Smooth muscle cell of the coronary artery (primary cell): ENCODE results near the gene CCDC137. TPM values are rescaled to one million over a fixed set of nuclear protein-coding genes. Genes with fewer than 3 reads are reported as not detected.

Experiments used
- total RNA-seq: library from RNA; depleted of rRNA; stranded (reverse); fragments of >200 nt; gene quantifications from 2 replicates; pipeline ENCODE4 v1.2.3, GENCODE V29; 2014; ENCODE audit warnings: low replicate concordance

Gene CCDC137
- 3.3 and 7.1 TPM in 2 replicates for total RNA-seq

GRCh38 chr17:81666342-81667191, at the start of gene CCDC137, which contains the start of gene OXLD1:
CCDC137 (plus strand) TSS chr17:81666737; CDS start chr17:81666767, 30 bp downstream.
OXLD1 (minus strand) TSS chr17:81666605; CDS start chr17:81666577, 28 bp downstream.

GRCh38 chr17:81636505-81637288, 29.8 kb upstream of the CCDC137 start, which contains the start of the genes NPLOC4 and TSPAN10:
NPLOC4 (minus strand) TSS chr17:81637112; CDS start chr17:81636930, 182 bp downstream.
TSPAN10 (plus strand) TSS chr17:81637196; CDS start chr17:81642413, 5,217 bp downstream.

GRCh38 chr17:81656118-81656743, 10.3 kb upstream of the CCDC137 start, which contains the start of gene PDE6G:
PDE6G (minus strand) TSS chr17:81656542; CDS start chr17:81653305, 3,237 bp downstream.

GRCh38 chr17:81683584-81684441, 17.3 kb downstream of the CCDC137 start, which contains the start of the genes ARL16 and HGS:
ARL16 (minus strand) TSS chr17:81683797; CDS start chr17:81683753, 44 bp downstream.
HGS (plus strand) TSS chr17:81684011; CDS start chr17:81684067, 56 bp downstream.

GRCh38 chr17:81702934-81703746, 36.6 kb downstream of the CCDC137 start, which contains the start of gene MRPL12:
MRPL12 (plus strand) TSS chr17:81703367; CDS start chr17:81703502, 135 bp downstream.

GRCh38 chr17:81711814-81712467, 45.4 kb downstream of the CCDC137 start, which contains the start of gene SLC25A10:
SLC25A10 (plus strand) TSS chr17:81712284; CDS start chr17:81712427, 143 bp downstream.

Other genes starting within 250 kb of the CCDC137 start
- 10,136 and 11,456 TPM in 2 replicates for gene ACTG1, start 153.9 kb upstream of the CCDC137 start, total RNA-seq
- gene FSCN2, start 138.4 kb upstream of the CCDC137 start, total RNA-seq = 1.1 and 3.2 TPM in 2 replicates
- 14.3 and 23.5 TPM in 2 replicates for gene FAAP100, start 114.4 kb upstream of the CCDC137 start, total RNA-seq
- 79.9 and 84.7 TPM in 2 replicates for gene NPLOC4, start 29.6 kb upstream of the CCDC137 start, total RNA-seq
- 0.30 and 2.0 TPM in 2 replicates for gene TSPAN10, start 29.5 kb upstream of the CCDC137 start, total RNA-seq
- 0.23 and 0.35 TPM in 2 replicates for gene PDE6G, start 10.2 kb upstream of the CCDC137 start, total RNA-seq
- gene OXLD1, start 132 bp upstream of the CCDC137 start, total RNA-seq = 26.7 and 35.1 TPM in 2 replicates
- gene ARL16, start 17.1 kb downstream of the CCDC137 start, total RNA-seq = 16.7 and 42.8 TPM in 2 replicates
- 53.1 and 66.2 TPM in 2 replicates for gene HGS, start 17.3 kb downstream of the CCDC137 start, total RNA-seq
- gene MRPL12, start 36.6 kb downstream of the CCDC137 start, total RNA-seq = 2.0 and 12.9 TPM in 2 replicates
- 4.7 and 11.3 TPM in 2 replicates for gene SLC25A10, start 45.5 kb downstream of the CCDC137 start, total RNA-seq
- not detected in 2 replicates for gene GCGR, start 137.4 kb downstream of the CCDC137 start, total RNA-seq
- 85.4 and 140 TPM in 2 replicates for gene MCRIP1, start 166.6 kb downstream of the CCDC137 start, total RNA-seq
- gene PPP1R27, start 168.3 kb downstream of the CCDC137 start, total RNA-seq = 0.15 TPM in 1 of 2 replicates, not detected in the other
- 997 and 1,224 TPM in 2 replicates for gene P4HB, start 193.8 kb downstream of the CCDC137 start, total RNA-seq
- gene ARHGDIA, start 204.6 kb downstream of the CCDC137 start, total RNA-seq = 31.6 and 123 TPM in 2 replicates
- 86.2 and 152 TPM in 2 replicates for gene ALYREF, start 224.8 kb downstream of the CCDC137 start, total RNA-seq
- 269 and 333 TPM in 2 replicates for gene ANAPC11, start 225.0 kb downstream of the CCDC137 start, total RNA-seq
- gene NPB, start 235.5 kb downstream of the CCDC137 start, total RNA-seq = 0.23 and 0.38 TPM in 2 replicates
- gene PCYT2, start 244.7 kb downstream of the CCDC137 start, total RNA-seq = 42.8 and 43.9 TPM in 2 replicates